Measurements from ENCODE around the gene THSD7A. TPM values are rescaled to one million over a fixed set of nuclear protein-coding genes. Genes with fewer than 3 reads are reported as not detected.

The THSD7A gene
- total and polyA plus RNA-seq, 2 of the 8 experiments (the other 6 are each of a cell fraction or from before 2014, with no cell fraction given): 0.44 to 1.2 TPM

GRCh38 chr7:11689096-11689495 lies 142.9 kb downstream of the THSD7A start (continued):
- TF ChIP-seq RBBP5 (IDR thresholded peaks at IDR 0.05; ENCODE audit: borderline replicate concordance, low read depth, low read length): no peak
- TF ChIP-seq KDM5A (IDR thresholded peaks at IDR 0.05; ENCODE audit: low read length): no peak
- no peak for TF ChIP-seq ZNF274 (IDR thresholded peaks at IDR 0.05; ENCODE audit: borderline replicate concordance, extremely low read depth, low read length)

Measured in H1 (cell line).